Activated CD4-positive, alpha-beta T cell treated with anti-CD3 and anti-CD28 coated beads, Interleukin-2, amount 50 U/mL, for 48 hours (primary cell): ENCODE results near the gene CAST.
"Not testable (repeated sequence)": the region's sequence is repeated elsewhere in the genome, so short reads cannot be mapped to it uniquely, and the experiment has no call there.

Experiments used
- DNase-seq, 2 experiments: peaks; one replicate each; pipeline ENCODE4 v3.0.0-alpha.2; 2020

The CAST gene

GRCh38 chr5:96661855-96662724 is at the start of gene CAST:
Gene CAST (plus strand): TSS chr5:96662376. CDS start chr5:96662423, 47 bp downstream.
- peak; percentile 83 to 87 for DNase-seq

GRCh38 chr5:96614110-96614691 is 48.0 kb upstream of the CAST start:
- peak; percentile 28 to 45 for DNase-seq

- DNase-seq: no peak
Measured at GRCh38 chr5:96615223-96615622, 47.0 kb upstream of the CAST start.

GRCh38 chr5:96616801-96617200 is 45.4 kb upstream of the CAST start:
- no peak for DNase-seq

GRCh38 chr5:96618311-96619016 is 43.7 kb upstream of the CAST start:
- DNase-seq: not testable (repeated sequence)

GRCh38 chr5:96619946-96620345 is 42.2 kb upstream of the CAST start:
- no peak for DNase-seq

GRCh38 chr5:96624596-96624995 is 37.6 kb upstream of the CAST start:
- no peak for DNase-seq

GRCh38 chr5:96625365-96625764 is 36.8 kb upstream of the CAST start:
- no peak for DNase-seq

GRCh38 chr5:96626956-96627355 is 35.2 kb upstream of the CAST start:
- DNase-seq: no peak

- no peak for DNase-seq
Measured at GRCh38 chr5:96627792-96628398, 34.3 kb upstream of the CAST start.

- no peak for DNase-seq
Measured at GRCh38 chr5:96628406-96628805, 33.8 kb upstream of the CAST start.

GRCh38 chr5:96629774-96630173 is 32.4 kb upstream of the CAST start:
- DNase-seq: no peak

- DNase-seq: no peak
Measured at GRCh38 chr5:96633820-96634219, 28.4 kb upstream of the CAST start.

GRCh38 chr5:96634881-96635280 is 27.3 kb upstream of the CAST start:
- DNase-seq: no peak

- DNase-seq: no peak
Measured at GRCh38 chr5:96636046-96636445, 26.1 kb upstream of the CAST start.

GRCh38 chr5:96636594-96636993 is 25.6 kb upstream of the CAST start:
- no peak for DNase-seq

GRCh38 chr5:96637196-96637595 is 25.0 kb upstream of the CAST start:
- no peak for DNase-seq

GRCh38 chr5:96638561-96638960 is 23.6 kb upstream of the CAST start:
- DNase-seq: no peak

GRCh38 chr5:96640696-96641095 is 21.5 kb upstream of the CAST start:
- DNase-seq: no peak

- DNase-seq: no peak
Measured at GRCh38 chr5:96641368-96642280, 20.6 kb upstream of the CAST start.

GRCh38 chr5:96642281-96642640 is 19.9 kb upstream of the CAST start:
- no peak for DNase-seq

- no peak for DNase-seq
Measured at GRCh38 chr5:96645091-96645490, 17.1 kb upstream of the CAST start.
